Ramos (cell line): Measurements from ENCODE around the gene CEP112.

Experiments used
- in situ Hi-C: fragments of 300-500 bp; cut with MboI; formaldehyde crosslinking; loops from one replicate; pipeline ENCODE4 v1.14.3; 2022; ENCODE audit warnings: low sequenced_read_pairs; ENCODE audit not compliant: unreplicated experiment

The CEP112 gene

DNA sequence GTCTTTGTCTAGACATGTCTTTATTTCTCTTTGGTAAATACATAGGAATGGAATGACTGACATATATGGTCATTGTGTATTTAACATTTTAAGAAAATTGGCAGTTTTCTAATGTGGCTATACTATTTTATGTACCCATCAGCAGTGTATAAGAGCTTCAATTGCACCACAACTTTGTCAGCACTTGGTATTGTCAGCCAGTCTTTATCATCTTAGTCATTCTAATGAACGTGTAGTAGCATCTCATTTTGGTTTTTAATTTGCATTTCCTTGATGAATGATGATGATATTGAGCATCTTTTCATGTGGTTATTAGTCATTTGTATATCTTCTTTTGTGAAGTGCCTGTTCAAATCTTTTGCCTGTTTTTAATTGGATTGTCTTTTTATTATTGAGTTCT is 239.3 kb downstream of the CEP112 start:
- in situ Hi-C loops: no loop called here

- in situ Hi-C loops: no loop called here
Observed at GRCh38 chr17:65952015-65952414, 239.9 kb downstream of the CEP112 start.

- in situ Hi-C loops: no loop called here
Observed at GRCh38 chr17:65947831-65948230, 244.1 kb downstream of the CEP112 start.

- in situ Hi-C loops: no loop called here
Observed at GRCh38 chr17:65942592-65942991, 249.3 kb downstream of the CEP112 start.

GRCh38 chr17:65941356-65941899 is 250.5 kb downstream of the CEP112 start:
- in situ Hi-C loops: no loop called here

GRCh38 chr17:65936013-65936412 is 255.9 kb downstream of the CEP112 start:
- in situ Hi-C loops: no loop called here

DNA sequence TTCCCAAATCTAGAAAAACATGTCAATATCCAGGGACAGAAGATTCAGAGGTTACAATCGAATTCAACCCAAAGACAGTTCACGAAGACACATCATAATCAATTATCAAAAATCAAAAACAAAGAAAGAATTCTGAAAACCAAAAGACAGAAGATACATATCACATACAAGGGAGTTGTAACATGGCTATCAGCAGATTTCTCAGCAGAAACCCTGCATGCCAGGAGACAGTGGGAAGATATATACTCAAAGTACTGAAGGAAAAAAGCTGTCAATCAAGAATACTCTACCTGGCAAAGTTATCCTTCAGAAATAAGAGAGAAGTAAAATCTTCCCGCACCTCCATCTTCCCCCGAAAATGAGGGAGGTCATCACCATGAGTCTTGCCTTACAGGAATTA is 258.6 kb downstream of the CEP112 start:
- in situ Hi-C loops: no loop called here

GRCh38 chr17:65931246-65932149 is 260.4 kb downstream of the CEP112 start:
- in situ Hi-C loops: no loop called here

- in situ Hi-C loops: no loop called here
Observed at GRCh38 chr17:65930140-65930730, 261.7 kb downstream of the CEP112 start.

GRCh38 chr17:65926599-65926998 is 265.3 kb downstream of the CEP112 start:
- in situ Hi-C loops: no loop called here

DNA sequence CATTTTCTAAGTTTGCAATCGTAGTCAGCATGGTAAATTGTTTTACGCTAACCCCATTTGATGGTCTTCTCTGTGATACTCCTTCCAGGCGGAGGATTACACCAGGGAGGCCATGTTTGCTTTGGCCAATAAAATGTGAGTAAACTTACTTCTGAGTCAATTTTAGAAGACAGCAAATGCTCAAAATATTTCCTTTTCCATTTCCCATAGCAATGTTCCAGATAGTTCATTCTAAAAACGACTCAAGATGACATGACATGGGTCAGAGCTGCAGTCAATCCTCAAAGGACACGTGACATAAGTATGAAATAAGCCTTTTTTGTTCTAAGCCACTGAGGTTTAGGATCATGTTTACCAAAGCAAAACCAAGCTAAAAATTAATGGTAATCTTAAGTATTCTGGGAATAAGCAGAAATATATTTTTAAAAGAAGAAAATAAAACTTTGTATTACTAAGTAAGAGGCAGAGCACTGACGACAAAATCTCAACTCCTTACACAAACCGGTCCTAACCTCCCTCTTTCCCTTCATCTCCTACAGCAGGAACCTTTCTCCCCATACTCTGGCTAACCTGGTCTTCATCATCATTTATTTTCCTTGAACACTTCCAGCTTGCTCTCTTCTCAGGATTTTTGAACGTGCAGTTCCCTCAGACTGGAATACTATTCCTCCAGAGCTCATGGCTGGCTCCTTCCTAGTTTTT is 266.2 kb downstream of the CEP112 start:
- in situ Hi-C loops: no loop called here

DNA sequence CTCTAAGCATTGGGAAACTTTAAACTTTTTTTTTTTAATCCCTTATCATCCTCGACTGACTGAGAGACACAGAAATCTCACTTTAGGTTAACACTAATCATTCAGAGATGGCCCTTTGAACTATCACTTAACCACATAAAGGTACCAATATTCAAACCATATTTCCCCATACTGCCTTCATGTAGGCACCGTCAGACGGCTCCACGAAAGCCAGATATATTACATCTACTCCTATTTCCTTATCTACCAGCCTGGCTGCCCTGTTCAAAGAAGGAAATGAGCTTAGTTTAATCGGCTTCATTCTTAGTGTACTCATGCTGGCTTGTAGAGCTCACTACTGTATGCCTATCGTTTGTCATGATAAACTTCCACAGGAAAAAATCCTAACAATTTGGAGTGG is 270.9 kb downstream of the CEP112 start:
- in situ Hi-C loops: no loop called here

GRCh38 chr17:65918916-65919315 is 273.0 kb downstream of the CEP112 start:
- in situ Hi-C loops: no loop called here

GRCh38 chr17:65918500-65918899 is 273.4 kb downstream of the CEP112 start:
- in situ Hi-C loops: no loop called here

GRCh38 chr17:65917560-65917959 is 274.4 kb downstream of the CEP112 start:
- in situ Hi-C loops: no loop called here

DNA sequence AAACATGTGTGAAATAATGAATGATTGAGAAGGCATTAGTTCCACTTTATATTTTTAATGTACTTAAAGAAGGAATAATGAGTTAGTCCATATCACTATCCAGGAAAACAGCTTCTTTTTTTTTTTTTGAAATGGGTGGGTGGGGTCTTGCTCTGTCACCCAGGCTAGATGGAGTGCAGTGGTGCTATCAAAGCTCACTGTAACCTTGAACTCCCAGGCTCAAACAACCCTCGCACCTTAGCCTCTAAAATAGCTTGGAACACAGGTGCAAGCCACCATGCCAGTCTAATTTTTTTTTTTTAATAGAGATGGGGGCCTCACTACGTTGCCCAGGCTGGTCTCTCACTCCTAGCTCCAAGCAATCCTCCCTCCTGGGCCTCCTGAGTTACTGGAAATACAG is 275.5 kb downstream of the CEP112 start:
- in situ Hi-C loops: no loop called here

GRCh38 chr17:65914784-65915342 is 277.1 kb downstream of the CEP112 start:
- in situ Hi-C loops: no loop called here

GRCh38 chr17:65913326-65913850 is 278.5 kb downstream of the CEP112 start:
- in situ Hi-C loops: no loop called here

DNA sequence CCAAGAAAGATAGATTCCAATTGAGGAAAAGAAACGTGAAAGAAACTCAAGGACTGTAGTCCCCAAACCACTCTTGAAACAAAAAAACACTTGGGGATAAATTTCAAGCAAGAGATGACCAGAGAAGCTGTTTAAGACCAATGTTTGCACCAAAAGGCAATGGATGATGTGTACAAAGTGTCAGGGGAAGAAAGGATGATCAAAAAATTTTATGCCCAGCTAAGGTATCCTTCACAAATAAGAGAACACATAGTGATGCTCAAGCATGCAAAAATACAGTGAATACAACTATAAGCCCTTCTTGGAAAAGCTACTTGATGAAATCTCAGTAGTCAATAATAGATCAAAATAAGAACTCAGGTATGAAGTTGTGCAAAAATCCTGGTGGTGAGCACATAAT is 281.1 kb downstream of the CEP112 start:
- in situ Hi-C loops: no loop called here

GRCh38 chr17:65902831-65903522 is 289.0 kb downstream of the CEP112 start:
- in situ Hi-C loops: no loop called here
